ENCODE data around the gene DLX4. TPM values are rescaled to one million over a fixed set of nuclear protein-coding genes. Genes with fewer than 3 reads are reported as not detected.

Gene DLX4
- total RNA-seq, 1 donor from 2014 or later = 0.25 TPM

DNA sequence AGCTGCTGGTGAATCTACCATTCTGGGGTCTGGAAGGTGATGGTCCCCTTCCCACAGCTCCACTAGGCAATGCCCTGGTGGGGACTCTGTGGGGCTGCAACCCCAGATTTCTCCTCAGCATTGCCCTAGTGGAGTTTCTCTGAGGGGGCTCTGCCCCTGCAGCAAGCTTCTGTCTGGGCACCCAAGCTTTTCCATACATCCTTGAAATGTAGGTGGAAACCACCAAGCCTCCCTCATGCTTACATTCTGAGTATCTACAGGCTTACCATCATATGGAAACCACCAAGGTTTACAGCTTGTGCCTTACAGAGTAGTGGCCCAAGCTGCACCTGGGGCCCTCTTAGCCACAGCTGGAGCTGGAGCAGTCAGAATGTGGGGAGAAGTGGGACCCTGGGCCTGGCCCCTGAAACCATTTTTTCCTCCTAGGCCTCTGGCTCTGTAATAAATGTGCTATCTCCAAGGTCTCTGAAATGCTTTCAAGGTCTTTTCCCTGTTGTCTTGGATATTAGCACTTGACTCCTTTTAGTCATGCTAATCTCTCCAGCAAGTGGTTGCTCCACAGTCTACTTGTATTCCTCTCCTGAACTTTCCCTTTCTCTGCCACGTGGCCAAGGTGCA lies 45.6 kb downstream of the DLX4 start:
- DNase-seq (ENCODE audit: low read depth) = no peak

GRCh38 chr17:50015146-50015545 lies 46.2 kb downstream of the DLX4 start:
- DNase-seq (ENCODE audit: low read depth) = no peak

- DNase-seq (ENCODE audit: low read depth) = no peak
These were observed 49.9 kb downstream of the DLX4 start for GRCh38 chr17:50018909-50019308.

- no peak for DNase-seq (ENCODE audit: low read depth)
These were observed 52.0 kb downstream of the DLX4 start for GRCh38 chr17:50020841-50021599.

DNA sequence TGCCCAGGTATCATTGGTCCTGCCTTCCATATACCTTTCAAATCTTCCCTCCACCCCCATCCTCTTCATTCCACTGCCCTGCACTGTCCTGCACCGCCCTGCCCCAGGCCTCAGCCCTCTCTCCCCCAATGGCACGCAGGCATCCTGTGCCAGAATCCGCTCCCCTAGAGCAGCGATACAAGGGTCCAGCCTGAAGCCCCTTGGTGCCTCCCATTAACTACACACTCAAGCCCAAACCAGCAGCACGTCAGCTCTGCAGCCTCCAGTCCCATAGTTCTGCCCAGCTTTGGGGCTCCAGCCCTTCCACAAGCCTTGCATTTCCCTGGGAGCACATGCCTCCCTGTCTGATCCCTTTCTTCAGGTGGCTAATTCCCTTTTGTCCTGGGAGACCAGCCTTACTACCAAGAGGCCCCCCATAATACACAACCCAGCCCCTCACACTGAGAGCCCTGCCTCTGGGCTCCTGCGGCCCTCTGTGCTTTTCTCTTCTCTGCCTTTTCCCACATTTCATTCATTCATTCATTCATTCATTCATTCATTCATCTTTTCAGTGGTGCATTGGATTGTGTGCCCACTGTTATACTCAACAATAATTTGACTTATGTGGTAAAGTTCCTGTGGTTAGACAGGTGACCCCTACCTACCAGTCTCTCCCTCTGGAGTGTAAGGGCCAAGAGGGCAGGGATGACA lies 52.8 kb downstream of the DLX4 start:
- DNase-seq (ENCODE audit: low read depth) = no peak

DNA sequence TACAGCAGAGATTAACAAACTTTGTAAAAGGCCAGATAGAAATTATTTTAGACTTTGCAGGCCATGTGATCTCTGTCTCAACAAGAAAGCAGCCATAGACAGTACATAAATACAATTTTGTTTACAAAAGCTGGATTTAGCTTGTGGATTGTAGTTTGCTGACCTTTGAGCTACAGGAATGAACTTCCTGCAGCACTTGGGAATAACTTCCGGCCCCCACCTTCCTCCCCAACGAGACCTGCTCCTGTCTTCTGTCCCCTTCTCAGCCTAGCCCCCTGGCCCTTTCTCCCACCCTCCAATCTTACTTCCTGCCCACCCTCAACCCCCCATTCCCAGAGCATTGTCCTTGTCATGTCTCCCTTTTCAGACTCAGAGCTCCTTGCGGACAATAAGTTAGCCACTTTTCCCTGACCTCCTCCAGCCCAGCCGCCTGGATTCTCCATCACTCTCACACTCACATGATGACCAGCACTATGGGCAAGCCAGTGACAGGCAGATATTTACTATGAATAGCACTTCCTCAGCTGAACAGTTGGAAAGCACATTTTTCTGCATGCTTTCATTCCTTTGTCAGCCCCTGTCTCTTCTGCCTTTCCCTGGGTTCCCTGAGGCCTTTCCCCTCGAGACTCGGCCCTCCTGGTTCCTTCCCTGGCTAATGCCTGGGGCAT lies 53.6 kb downstream of the DLX4 start:
- no peak for DNase-seq (ENCODE audit: low read depth)

GRCh38 chr17:50023520-50023919 lies 54.5 kb downstream of the DLX4 start:
- DNase-seq (ENCODE audit: low read depth) = no peak

Other genes starting within 250 kb of the DLX4 start
- 3.1 and 6.0 TPM in 2 replicates for gene FAM117A, start 205.1 kb upstream of the DLX4 start, total RNA-seq
- 21.0 and 47.6 TPM in 2 replicates for gene KAT7, start 180.5 kb upstream of the DLX4 start, total RNA-seq
- gene TAC4, start 121.1 kb upstream of the DLX4 start, total RNA-seq = not detected in 2 replicates
- not detected in 2 replicates for gene DLX3, start 26.0 kb downstream of the DLX4 start, total RNA-seq
- 882 and 1,202 TPM in 2 replicates for gene ITGA3, start 86.9 kb downstream of the DLX4 start, total RNA-seq
- 4.2 and 37.9 TPM in 2 replicates for gene PDK2, start 126.2 kb downstream of the DLX4 start, total RNA-seq
- 1.2 and 2.3 TPM in 2 replicates for gene SAMD14, start 161.0 kb downstream of the DLX4 start, total RNA-seq
- 15.8 and 39.9 TPM in 2 replicates for gene PPP1R9B, start 181.5 kb downstream of the DLX4 start, total RNA-seq
- gene SGCA, start 196.8 kb downstream of the DLX4 start, total RNA-seq = not detected in 2 replicates
- 65.6 and 141 TPM in 2 replicates for gene COL1A1, start 232.4 kb downstream of the DLX4 start, total RNA-seq